ENCODE results near the gene MAP2.

DNA sequence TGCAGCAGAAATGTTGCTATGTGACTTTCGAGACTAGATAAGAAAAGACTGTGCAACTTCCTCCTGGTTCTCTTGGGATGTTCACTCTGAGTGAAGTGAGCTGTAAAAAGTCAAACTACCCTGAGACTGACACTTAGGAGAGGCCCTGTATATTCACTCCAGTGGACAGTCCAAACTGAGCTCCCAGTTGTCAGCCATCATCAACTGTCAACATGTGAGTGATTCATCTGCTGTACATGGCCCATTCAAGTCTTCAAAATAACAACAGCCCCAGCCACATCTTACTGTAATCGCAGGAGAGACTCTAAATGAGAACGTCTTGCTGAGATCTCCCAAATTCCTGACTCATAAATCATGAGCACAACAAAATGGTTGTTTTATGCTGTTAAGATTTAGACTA, 339.3 kb downstream of the MAP2 start:
- no peak for TF ChIP-seq EZH2 (IDR thresholded peaks at IDR 0.05; ENCODE audit: low read depth, unreplicated experiment)
- TF ChIP-seq, protein P1, sequence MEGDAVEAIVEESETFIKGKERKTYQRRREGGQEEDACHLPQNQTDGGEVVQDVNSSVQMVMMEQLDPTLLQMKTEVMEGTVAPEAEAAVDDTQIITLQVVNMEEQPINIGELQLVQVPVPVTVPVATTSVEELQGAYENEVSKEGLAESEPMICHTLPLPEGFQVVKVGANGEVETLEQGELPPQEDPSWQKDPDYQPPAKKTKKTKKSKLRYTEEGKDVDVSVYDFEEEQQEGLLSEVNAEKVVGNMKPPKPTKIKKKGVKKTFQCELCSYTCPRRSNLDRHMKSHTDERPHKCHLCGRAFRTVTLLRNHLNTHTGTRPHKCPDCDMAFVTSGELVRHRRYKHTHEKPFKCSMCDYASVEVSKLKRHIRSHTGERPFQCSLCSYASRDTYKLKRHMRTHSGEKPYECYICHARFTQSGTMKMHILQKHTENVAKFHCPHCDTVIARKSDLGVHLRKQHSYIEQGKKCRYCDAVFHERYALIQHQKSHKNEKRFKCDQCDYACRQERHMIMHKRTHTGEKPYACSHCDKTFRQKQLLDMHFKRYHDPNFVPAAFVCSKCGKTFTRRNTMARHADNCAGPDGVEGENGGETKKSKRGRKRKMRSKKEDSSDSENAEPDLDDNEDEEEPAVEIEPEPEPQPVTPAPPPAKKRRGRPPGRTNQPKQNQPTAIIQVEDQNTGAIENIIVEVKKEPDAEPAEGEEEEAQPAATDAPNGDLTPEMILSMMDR (conservative IDR thresholded peaks at IDR 0.05; ENCODE audit: low read depth in 2 of 2) = no peak
- no peak for TF ChIP-seq STAT1 (IDR thresholded peaks at IDR 0.05; ENCODE audit: unreplicated experiment)
- no peak for TF ChIP-seq POLR2AphosphoS5 (IDR thresholded peaks at IDR 0.05; ENCODE audit: low read depth)
- TF ChIP-seq EZH2phosphoT487 (IDR thresholded peaks at IDR 0.05; ENCODE audit: unreplicated experiment) = no peak
- no peak for TF ChIP-seq JUNB (IDR thresholded peaks at IDR 0.05; ENCODE audit: unreplicated experiment)
- TF ChIP-seq ETS1 (IDR thresholded peaks at IDR 0.05) = no peak
- TF ChIP-seq, protein P2, sequence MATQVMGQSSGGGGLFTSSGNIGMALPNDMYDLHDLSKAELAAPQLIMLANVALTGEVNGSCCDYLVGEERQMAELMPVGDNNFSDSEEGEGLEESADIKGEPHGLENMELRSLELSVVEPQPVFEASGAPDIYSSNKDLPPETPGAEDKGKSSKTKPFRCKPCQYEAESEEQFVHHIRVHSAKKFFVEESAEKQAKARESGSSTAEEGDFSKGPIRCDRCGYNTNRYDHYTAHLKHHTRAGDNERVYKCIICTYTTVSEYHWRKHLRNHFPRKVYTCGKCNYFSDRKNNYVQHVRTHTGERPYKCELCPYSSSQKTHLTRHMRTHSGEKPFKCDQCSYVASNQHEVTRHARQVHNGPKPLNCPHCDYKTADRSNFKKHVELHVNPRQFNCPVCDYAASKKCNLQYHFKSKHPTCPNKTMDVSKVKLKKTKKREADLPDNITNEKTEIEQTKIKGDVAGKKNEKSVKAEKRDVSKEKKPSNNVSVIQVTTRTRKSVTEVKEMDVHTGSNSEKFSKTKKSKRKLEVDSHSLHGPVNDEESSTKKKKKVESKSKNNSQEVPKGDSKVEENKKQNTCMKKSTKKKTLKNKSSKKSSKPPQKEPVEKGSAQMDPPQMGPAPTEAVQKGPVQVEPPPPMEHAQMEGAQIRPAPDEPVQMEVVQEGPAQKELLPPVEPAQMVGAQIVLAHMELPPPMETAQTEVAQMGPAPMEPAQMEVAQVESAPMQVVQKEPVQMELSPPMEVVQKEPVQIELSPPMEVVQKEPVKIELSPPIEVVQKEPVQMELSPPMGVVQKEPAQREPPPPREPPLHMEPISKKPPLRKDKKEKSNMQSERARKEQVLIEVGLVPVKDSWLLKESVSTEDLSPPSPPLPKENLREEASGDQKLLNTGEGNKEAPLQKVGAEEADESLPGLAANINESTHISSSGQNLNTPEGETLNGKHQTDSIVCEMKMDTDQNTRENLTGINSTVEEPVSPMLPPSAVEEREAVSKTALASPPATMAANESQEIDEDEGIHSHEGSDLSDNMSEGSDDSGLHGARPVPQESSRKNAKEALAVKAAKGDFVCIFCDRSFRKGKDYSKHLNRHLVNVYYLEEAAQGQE (IDR thresholded peaks at IDR 0.05; ENCODE audit: unreplicated experiment) = no peak
- no peak for TF ChIP-seq NANOG (IDR thresholded peaks at IDR 0.05; ENCODE audit: borderline replicate concordance)
- TF ChIP-seq CREB1 (CRISPR knock-in tag; IDR thresholded peaks at IDR 0.05; ENCODE audit: low read depth) = no peak
- TF ChIP-seq ZNF114 (CRISPR knock-in tag; IDR thresholded peaks at IDR 0.05) = no peak
- TF ChIP-seq ZNF331 (CRISPR knock-in tag; IDR thresholded peaks at IDR 0.05; ENCODE audit: low read depth) = no peak

Measured in GM23338 (cell line).